HepG2 (cell line): ENCODE measurements around the gene NR2F1-AS1. TPM values are rescaled to one million over a fixed set of nuclear protein-coding genes. Genes with fewer than 3 reads are reported as not detected.
A peak's percentile ranks its signal among the peaks of the same experiment; 100 is the strongest.

Experiments
- BRF2 ChIP-seq: sonication (generic); formaldehyde crosslinking; IDR thresholded peaks from 2 replicates; pipeline ENCODE4 v1.8.1; 2022; ENCODE audit warnings: mild to moderate bottlenecking, missing genetic modification reagents
- GTF3A ChIP-seq: sonication (generic); formaldehyde crosslinking; conservative IDR thresholded peaks from 2 replicates; pipeline ENCODE4 v1.4.0; 2020; ENCODE audit warnings: mild to moderate bottlenecking, missing genetic modification reagents
- HNRNPLL ChIP-seq: fragments of 200-400 bp; formaldehyde crosslinking; IDR thresholded peaks from 2 replicates; pipeline ENCODE4 v1.6.1; 2017; ENCODE audit warnings: mild to moderate bottlenecking, low read depth, low read length; ENCODE audit not compliant: poor library complexity, severe bottlenecking
- JUN ChIP-seq: sonication (generic); formaldehyde crosslinking; IDR thresholded peaks from 2 replicates; pipeline ENCODE4 v1.4.0; 2020; ENCODE audit warnings: mild to moderate bottlenecking, missing genetic modification reagents
- JUNB ChIP-seq: sonication (generic); formaldehyde crosslinking; IDR thresholded peaks from 2 replicates; pipeline ENCODE4 v1.8.0; 2022; ENCODE audit warnings: missing genetic modification reagents, mild to moderate bottlenecking, borderline replicate concordance
- MEF2D ChIP-seq: sonication (generic); formaldehyde crosslinking; IDR thresholded peaks from 2 replicates; pipeline ENCODE4 v1.5.1; 2020; ENCODE audit warnings: mild to moderate bottlenecking, missing genetic modification reagents
- MIXL1 ChIP-seq: IDR thresholded peaks from 2 replicates; pipeline ENCODE4 v1.6.1; 2016
- NFIC ChIP-seq: IDR thresholded peaks from 2 replicates; pipeline ENCODE4 v1.6.1; 2012; ENCODE audit warnings: mild to moderate bottlenecking, low read length, inconsistent platforms
- SMAD1 ChIP-seq: sonication (generic); formaldehyde crosslinking; IDR thresholded peaks from 2 replicates; pipeline ENCODE4 v1.4.0; 2020; ENCODE audit warnings: missing genetic modification reagents, low read depth, mild to moderate bottlenecking, borderline replicate concordance
- SRY ChIP-seq: sonication (generic); formaldehyde crosslinking; IDR thresholded peaks from 2 replicates; pipeline ENCODE4 v1.8.0; 2022; ENCODE audit warnings: mild to moderate bottlenecking, missing genetic modification reagents
- ZBTB20 ChIP-seq: sonication (generic); formaldehyde crosslinking; IDR thresholded peaks from 2 replicates; pipeline ENCODE4 v1.8.1; 2023; ENCODE audit warnings: missing genetic modification reagents, low read depth, mild to moderate bottlenecking, borderline replicate concordance
- ZNF121 ChIP-seq: sonication (generic); formaldehyde crosslinking; IDR thresholded peaks from 2 replicates; pipeline ENCODE4 v1.5.0; 2020; ENCODE audit warnings: mild to moderate bottlenecking, missing genetic modification reagents
- ZNF136 ChIP-seq: sonication (generic); formaldehyde crosslinking; IDR thresholded peaks from 2 replicates; pipeline ENCODE4 v1.8.1; 2022; ENCODE audit warnings: low read depth, mild to moderate bottlenecking, moderate library complexity, missing genetic modification reagents
- ZNF501 ChIP-seq: sonication (generic); formaldehyde crosslinking; IDR thresholded peaks from 2 replicates; pipeline ENCODE4 v1.5.1; 2020; ENCODE audit warnings: mild to moderate bottlenecking, moderate library complexity, missing genetic modification reagents
- ZNF607 ChIP-seq: sonication (generic); formaldehyde crosslinking; IDR thresholded peaks from 2 replicates; pipeline ENCODE4 v1.5.1; 2020; ENCODE audit warnings: missing genetic modification reagents, mild to moderate bottlenecking, borderline replicate concordance
- ZNF614 ChIP-seq: IDR thresholded peaks from 2 replicates; pipeline ENCODE4 v1.6.1; 2018; ENCODE audit warnings: missing biosample characterization, missing genetic modification reagents, inconsistent platforms, borderline replicate concordance
- ZSCAN30 ChIP-seq: sonication (generic); formaldehyde crosslinking; IDR thresholded peaks from 2 replicates; pipeline ENCODE4 v1.5.0; 2020; ENCODE audit warnings: mild to moderate bottlenecking, missing genetic modification reagents
- polyA plus RNA-seq, 8 experiments: library from polyadenylated mRNA; depleted of rRNA in 3 of 8; stranded (reverse) in 7 of 8; unstranded in 1 of 8; fragments of >200 nt; fragmentation: Illumina TruSeq in 4 of 8; extraction: Trizol in 4 of 8; gene quantifications; 2 replicates each; pipeline versions ENCODE4 v1.2.1 to v1.2.3, GENCODE V29; 2011 to 2016; ENCODE audit warnings: low read depth in 4 of 8, missing spikeins in 1 of 8, mixed read lengths in 1 of 8; ENCODE audit not compliant: insufficient read depth in 1 of 8
- total RNA-seq, 5 experiments: library from RNA; depleted of rRNA; stranded (reverse); fragments of >200 nt; fragmentation: Illumina TruSeq; extraction: Trizol; gene quantifications; 2 replicates each; pipeline ENCODE4 v1.2.3, GENCODE V29; 2016; ENCODE audit warnings: low read depth in 1 of 5
- TF ChIP-seq, protein P1 (sequence below): IDR thresholded peaks from 2 replicates; pipeline ENCODE4 v1.6.1; 2016; ENCODE audit warnings: low read depth, missing genetic modification reagents, missing compliant biosample characterization
- TF ChIP-seq, protein P2 (sequence below), 2 experiments: IDR thresholded peaks; 2 replicates each; pipeline ENCODE4 v1.6.1; 2011 to 2012; ENCODE audit warnings: low read length in 2 of 2, borderline replicate concordance in 1 of 2, low read depth in 1 of 2, mild to moderate bottlenecking in 1 of 2, moderate library complexity in 1 of 2

The NR2F1-AS1 gene
- total and polyA plus RNA-seq, 2 of the 13 experiments (the other 11 are each of a cell fraction or from before 2014, with no cell fraction given), result 2.8 TPM

- 0 out of 2 replicates have a peak, but pooled peaks have one; percentile 8 for TF ChIP-seq BRF2 (CRISPR knock-in tag)
- no peak for TF ChIP-seq ZSCAN30 (CRISPR knock-in tag)
- TF ChIP-seq JUNB, result no peak
- no peak; the same call in 1 of the 2 replicates for TF ChIP-seq ZNF501 (CRISPR knock-in tag)
- TF ChIP-seq GTF3A (CRISPR knock-in tag), result no peak
- TF ChIP-seq, protein P1, sequence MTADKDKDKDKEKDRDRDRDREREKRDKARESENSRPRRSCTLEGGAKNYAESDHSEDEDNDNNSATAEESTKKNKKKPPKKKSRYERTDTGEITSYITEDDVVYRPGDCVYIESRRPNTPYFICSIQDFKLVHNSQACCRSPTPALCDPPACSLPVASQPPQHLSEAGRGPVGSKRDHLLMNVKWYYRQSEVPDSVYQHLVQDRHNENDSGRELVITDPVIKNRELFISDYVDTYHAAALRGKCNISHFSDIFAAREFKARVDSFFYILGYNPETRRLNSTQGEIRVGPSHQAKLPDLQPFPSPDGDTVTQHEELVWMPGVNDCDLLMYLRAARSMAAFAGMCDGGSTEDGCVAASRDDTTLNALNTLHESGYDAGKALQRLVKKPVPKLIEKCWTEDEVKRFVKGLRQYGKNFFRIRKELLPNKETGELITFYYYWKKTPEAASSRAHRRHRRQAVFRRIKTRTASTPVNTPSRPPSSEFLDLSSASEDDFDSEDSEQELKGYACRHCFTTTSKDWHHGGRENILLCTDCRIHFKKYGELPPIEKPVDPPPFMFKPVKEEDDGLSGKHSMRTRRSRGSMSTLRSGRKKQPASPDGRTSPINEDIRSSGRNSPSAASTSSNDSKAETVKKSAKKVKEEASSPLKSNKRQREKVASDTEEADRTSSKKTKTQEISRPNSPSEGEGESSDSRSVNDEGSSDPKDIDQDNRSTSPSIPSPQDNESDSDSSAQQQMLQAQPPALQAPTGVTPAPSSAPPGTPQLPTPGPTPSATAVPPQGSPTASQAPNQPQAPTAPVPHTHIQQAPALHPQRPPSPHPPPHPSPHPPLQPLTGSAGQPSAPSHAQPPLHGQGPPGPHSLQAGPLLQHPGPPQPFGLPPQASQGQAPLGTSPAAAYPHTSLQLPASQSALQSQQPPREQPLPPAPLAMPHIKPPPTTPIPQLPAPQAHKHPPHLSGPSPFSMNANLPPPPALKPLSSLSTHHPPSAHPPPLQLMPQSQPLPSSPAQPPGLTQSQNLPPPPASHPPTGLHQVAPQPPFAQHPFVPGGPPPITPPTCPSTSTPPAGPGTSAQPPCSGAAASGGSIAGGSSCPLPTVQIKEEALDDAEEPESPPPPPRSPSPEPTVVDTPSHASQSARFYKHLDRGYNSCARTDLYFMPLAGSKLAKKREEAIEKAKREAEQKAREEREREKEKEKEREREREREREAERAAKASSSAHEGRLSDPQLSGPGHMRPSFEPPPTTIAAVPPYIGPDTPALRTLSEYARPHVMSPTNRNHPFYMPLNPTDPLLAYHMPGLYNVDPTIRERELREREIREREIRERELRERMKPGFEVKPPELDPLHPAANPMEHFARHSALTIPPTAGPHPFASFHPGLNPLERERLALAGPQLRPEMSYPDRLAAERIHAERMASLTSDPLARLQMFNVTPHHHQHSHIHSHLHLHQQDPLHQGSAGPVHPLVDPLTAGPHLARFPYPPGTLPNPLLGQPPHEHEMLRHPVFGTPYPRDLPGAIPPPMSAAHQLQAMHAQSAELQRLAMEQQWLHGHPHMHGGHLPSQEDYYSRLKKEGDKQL, result no peak
- TF ChIP-seq ZNF614 (CRISPR knock-in tag), result no peak
- TF ChIP-seq ZNF121 (CRISPR knock-in tag), result no peak
- TF ChIP-seq MEF2D (CRISPR knock-in tag), result no peak; the same call in 1 of the 2 replicates
- TF ChIP-seq ZNF136 (CRISPR knock-in tag), result no peak
- no peak for TF ChIP-seq JUN (CRISPR knock-in tag)
- TF ChIP-seq ZNF607 (CRISPR knock-in tag), result 0 out of 2 replicates have a peak, but pooled peaks have one; percentile 49
- TF ChIP-seq, protein P2, sequence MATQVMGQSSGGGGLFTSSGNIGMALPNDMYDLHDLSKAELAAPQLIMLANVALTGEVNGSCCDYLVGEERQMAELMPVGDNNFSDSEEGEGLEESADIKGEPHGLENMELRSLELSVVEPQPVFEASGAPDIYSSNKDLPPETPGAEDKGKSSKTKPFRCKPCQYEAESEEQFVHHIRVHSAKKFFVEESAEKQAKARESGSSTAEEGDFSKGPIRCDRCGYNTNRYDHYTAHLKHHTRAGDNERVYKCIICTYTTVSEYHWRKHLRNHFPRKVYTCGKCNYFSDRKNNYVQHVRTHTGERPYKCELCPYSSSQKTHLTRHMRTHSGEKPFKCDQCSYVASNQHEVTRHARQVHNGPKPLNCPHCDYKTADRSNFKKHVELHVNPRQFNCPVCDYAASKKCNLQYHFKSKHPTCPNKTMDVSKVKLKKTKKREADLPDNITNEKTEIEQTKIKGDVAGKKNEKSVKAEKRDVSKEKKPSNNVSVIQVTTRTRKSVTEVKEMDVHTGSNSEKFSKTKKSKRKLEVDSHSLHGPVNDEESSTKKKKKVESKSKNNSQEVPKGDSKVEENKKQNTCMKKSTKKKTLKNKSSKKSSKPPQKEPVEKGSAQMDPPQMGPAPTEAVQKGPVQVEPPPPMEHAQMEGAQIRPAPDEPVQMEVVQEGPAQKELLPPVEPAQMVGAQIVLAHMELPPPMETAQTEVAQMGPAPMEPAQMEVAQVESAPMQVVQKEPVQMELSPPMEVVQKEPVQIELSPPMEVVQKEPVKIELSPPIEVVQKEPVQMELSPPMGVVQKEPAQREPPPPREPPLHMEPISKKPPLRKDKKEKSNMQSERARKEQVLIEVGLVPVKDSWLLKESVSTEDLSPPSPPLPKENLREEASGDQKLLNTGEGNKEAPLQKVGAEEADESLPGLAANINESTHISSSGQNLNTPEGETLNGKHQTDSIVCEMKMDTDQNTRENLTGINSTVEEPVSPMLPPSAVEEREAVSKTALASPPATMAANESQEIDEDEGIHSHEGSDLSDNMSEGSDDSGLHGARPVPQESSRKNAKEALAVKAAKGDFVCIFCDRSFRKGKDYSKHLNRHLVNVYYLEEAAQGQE (IDR thresholded peaks at IDR 0.05; ENCODE audit: borderline replicate concordance in 1 of 2, low read depth in 1 of 2, low read length in 2 of 2), result no peak; a peak in 1 of 4 replicates
- no peak for TF ChIP-seq ZBTB20 (CRISPR knock-in tag)
- no peak for TF ChIP-seq SRY (CRISPR knock-in tag)
- no peak for TF ChIP-seq NFIC
- peak; percentile 64 for TF ChIP-seq HNRNPLL
- TF ChIP-seq MIXL1 (CRISPR knock-in tag), result peak; percentile 66
- no peak for TF ChIP-seq SMAD1 (CRISPR knock-in tag)
These were observed 39.7 kb upstream of the NR2F1-AS1 start (continued) for GRCh38 chr5:93620487-93621326.
